ENCODE results near the gene RAX2.

RAX2 gene

GRCh38 chr19:3778104-3778867 is 6.3 kb upstream of the RAX2 start:
- TF ChIP-seq CTCF (IDR thresholded peaks at IDR 0.05; ENCODE audit: low read depth, low read length, missing control alignments) = no peak
- H3K4me3 ChIP-seq (ENCODE audit: low read depth, low read length) = no peak overlapping the region
- no peak for DNase-seq (ENCODE audit: low read depth)

- no peak for DNase-seq (ENCODE audit: low read depth)
- TF ChIP-seq CTCF (IDR thresholded peaks at IDR 0.05; ENCODE audit: low read depth, low read length, missing control alignments) = no peak
- H3K4me3 ChIP-seq (ENCODE audit: low read depth, low read length) = no peak overlapping the region
Observed at GRCh38 chr19:3776479-3777040, 4.5 kb upstream of the RAX2 start.

GRCh38 chr19:3775831-3776230 is 3.8 kb upstream of the RAX2 start:
- DNase-seq (ENCODE audit: low read depth) = no peak
- TF ChIP-seq CTCF (IDR thresholded peaks at IDR 0.05; ENCODE audit: low read depth, low read length, missing control alignments) = no peak
- H3K4me3 ChIP-seq (ENCODE audit: low read depth, low read length) = no peak overlapping the region

GRCh38 chr19:3775374-3775711 is 3.3 kb upstream of the RAX2 start:
- TF ChIP-seq CTCF (IDR thresholded peaks at IDR 0.05; ENCODE audit: low read depth, low read length, missing control alignments) = no peak
- H3K4me3 ChIP-seq (ENCODE audit: low read depth, low read length) = no peak overlapping the region
- DNase-seq (ENCODE audit: low read depth) = no peak

GRCh38 chr19:3774621-3775373 is 2.8 kb upstream of the RAX2 start:
- H3K4me3 ChIP-seq (ENCODE audit: low read depth, low read length) = no peak overlapping the region
- no peak for DNase-seq (ENCODE audit: low read depth)
- no peak for TF ChIP-seq CTCF (IDR thresholded peaks at IDR 0.05; ENCODE audit: low read depth, low read length, missing control alignments)

- TF ChIP-seq CTCF (IDR thresholded peaks at IDR 0.05; ENCODE audit: low read depth, low read length, missing control alignments) = no peak
- no peak overlapping the region for H3K4me3 ChIP-seq (ENCODE audit: low read depth, low read length)
- no peak for DNase-seq (ENCODE audit: low read depth)
Observed at GRCh38 chr19:3773814-3774515, 1.9 kb upstream of the RAX2 start.

All from GM12864 (cell line).